RPMI8226 (cell line): ENCODE results near the gene DYSF.

Experiments used
- DNase-seq: peaks from one replicate; pipeline ENCODE4 v3.0.0-alpha.2; 2015

The DYSF gene

GRCh38 chr2:71578767-71579342 is 125.5 kb downstream of the DYSF start:
- DNase-seq: no peak

- no peak for DNase-seq
These were observed 127.7 kb downstream of the DYSF start for GRCh38 chr2:71581026-71581425.

GRCh38 chr2:71583876-71584275 is 130.5 kb downstream of the DYSF start:
- DNase-seq: no peak

GRCh38 chr2:71586471-71586870 is 133.1 kb downstream of the DYSF start:
- DNase-seq: no peak

GRCh38 chr2:71587509-71588073 is 134.2 kb downstream of the DYSF start:
- DNase-seq: no peak

- DNase-seq: no peak
These were observed 135.3 kb downstream of the DYSF start for GRCh38 chr2:71588497-71589170.

- no peak for DNase-seq
These were observed 136.4 kb downstream of the DYSF start for GRCh38 chr2:71589763-71590162.

GRCh38 chr2:71591044-71591443 is 137.7 kb downstream of the DYSF start:
- DNase-seq: no peak

GRCh38 chr2:71592181-71592711 is 138.9 kb downstream of the DYSF start:
- no peak for DNase-seq

- no peak for DNase-seq
These were observed 142.2 kb downstream of the DYSF start for GRCh38 chr2:71595569-71595968.

GRCh38 chr2:71596011-71596410 is 142.7 kb downstream of the DYSF start:
- DNase-seq: no peak

- DNase-seq: no peak
These were observed 144.4 kb downstream of the DYSF start for GRCh38 chr2:71597756-71598155.

GRCh38 chr2:71598526-71598925 is 145.2 kb downstream of the DYSF start:
- no peak for DNase-seq

- DNase-seq: no peak
These were observed 145.7 kb downstream of the DYSF start for GRCh38 chr2:71599038-71599437.

- no peak for DNase-seq
These were observed 146.4 kb downstream of the DYSF start for GRCh38 chr2:71599646-71600236.

GRCh38 chr2:71600555-71600954 is 147.2 kb downstream of the DYSF start:
- no peak for DNase-seq

GRCh38 chr2:71601136-71602114 is 148.1 kb downstream of the DYSF start:
- DNase-seq: no peak

GRCh38 chr2:71602115-71602495 is 148.7 kb downstream of the DYSF start:
- no peak for DNase-seq

- DNase-seq: no peak
These were observed 149.2 kb downstream of the DYSF start for GRCh38 chr2:71602581-71602980.

GRCh38 chr2:71603311-71603811 is 150.0 kb downstream of the DYSF start:
- no peak for DNase-seq

GRCh38 chr2:71603851-71604725 is 150.7 kb downstream of the DYSF start:
- DNase-seq: no peak

- no peak for DNase-seq
These were observed 151.4 kb downstream of the DYSF start for GRCh38 chr2:71604726-71605120.
